GM18517 (cell line): ENCODE results near the gene DLGAP4.

Source experiments
- ATAC-seq: cut with Tn5 transposase; IDR thresholded peaks from one replicate; pipeline ENCODE4 v1.9.1; 2021; ENCODE audit warnings: mild to moderate bottlenecking, moderate library complexity; ENCODE audit not compliant: unreplicated experiment

Gene DLGAP4

DNA sequence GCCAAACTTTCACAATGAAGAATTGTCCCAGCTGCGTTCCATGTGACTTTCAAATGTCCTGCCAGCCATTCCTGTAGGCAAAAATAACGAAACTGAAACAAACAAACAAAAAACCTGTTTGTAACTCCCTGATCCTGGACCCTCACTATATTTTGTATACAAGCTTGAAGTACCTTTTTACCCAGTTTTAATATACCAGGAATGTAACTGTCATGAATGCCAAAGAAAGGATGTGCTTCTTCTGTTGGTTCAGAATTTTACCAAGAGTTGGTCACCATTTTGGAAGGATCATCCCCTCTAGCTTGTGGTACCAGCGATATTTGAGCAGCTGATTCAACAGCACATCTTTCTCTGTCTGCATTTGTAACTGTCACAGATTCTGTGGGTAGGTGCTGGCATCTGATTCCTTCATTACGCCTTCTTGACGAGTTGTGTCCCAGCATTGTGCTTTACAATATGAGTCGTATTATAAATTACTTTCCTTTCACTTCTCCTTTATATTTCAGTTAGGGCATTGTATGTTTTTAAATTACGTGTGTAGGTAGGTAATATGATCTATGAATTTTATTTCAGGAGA lies 93.9 kb downstream of the DLGAP4 start:
- ATAC-seq = no peak

DNA sequence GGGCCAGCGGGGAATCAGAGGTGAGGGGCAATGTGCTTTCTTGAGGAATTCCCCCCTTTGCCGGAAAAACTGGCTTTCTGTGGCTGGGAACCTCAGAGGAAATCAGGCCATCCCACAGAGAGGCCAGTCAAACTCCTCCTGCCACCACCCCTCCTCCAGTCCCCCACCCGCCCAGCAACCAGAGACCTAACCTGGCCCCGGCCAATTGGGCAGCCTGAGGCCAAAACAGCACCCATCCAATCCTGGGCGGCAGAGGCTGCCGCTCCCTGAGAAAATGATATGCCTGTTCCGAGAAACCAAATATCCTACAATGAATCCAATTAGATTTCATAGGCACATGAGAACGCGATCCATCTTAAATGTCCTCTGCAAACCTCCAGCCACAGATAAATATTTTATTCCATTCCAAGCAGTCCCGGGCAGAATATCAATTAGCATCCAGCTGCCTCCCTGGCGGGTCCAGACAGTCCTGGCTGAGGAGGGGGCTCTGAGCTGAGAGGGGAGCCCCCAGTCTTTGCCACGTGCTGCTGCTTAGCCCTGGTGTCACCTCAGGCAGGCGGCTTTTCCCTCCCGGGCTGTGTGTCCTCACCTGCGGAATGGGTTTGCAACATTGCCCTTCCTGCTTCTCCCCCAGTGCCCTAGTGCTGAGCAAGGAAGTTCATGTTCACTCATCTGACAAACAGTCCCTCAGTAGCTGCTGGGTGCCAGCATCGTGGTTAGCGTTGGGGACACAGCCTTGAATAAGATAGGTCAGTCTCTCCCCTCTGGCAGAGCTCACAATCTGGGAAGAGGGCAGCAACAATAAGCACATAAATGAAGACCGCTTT lies 95.0 kb downstream of the DLGAP4 start:
- no peak for ATAC-seq

DNA sequence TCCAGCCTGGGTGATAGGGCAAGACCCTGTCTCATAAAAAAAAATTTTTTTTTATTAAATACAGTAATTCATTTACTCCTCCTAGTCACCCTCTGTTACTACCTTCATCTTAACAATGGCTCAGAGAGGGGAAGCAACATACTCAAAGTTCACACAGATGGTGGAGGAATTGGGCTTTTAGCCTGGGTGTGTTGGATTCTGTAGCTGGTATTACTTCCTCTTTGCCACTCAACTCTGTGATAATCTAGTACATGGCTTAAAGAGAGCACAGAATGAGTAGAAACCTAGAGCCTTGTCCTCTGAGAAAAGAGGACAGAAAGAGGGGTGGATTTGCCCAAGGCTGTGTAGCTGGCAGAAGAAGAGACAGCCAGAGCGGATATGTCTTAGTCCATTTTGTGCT lies 96.6 kb downstream of the DLGAP4 start:
- ATAC-seq = no peak

DNA sequence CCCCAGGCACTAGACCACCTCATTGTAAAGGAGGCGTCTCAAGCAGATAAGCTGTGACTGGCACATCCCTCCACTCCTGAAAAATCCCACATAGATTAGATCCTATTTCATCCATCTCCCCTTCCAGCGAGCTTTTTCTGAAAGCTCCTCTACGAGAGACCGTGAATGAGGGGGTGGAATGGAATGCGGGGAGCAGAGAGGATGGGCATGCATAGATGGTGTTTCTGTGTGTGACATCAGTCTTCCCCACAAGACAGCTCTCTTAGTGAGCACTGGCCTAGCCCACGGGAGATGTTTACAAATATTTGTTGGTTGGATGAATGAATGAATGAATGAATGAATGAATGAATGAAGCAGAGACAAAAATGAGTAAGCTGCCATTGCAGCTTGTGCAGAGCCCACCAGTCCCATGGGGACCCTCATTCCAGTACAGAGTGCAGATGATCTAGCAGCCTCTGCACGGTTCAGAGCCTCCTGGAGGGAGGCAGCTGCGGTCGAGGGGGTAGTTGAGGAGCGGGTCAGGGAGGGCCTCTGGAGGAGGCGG lies 98.4 kb downstream of the DLGAP4 start:
- ATAC-seq = no peak

DNA sequence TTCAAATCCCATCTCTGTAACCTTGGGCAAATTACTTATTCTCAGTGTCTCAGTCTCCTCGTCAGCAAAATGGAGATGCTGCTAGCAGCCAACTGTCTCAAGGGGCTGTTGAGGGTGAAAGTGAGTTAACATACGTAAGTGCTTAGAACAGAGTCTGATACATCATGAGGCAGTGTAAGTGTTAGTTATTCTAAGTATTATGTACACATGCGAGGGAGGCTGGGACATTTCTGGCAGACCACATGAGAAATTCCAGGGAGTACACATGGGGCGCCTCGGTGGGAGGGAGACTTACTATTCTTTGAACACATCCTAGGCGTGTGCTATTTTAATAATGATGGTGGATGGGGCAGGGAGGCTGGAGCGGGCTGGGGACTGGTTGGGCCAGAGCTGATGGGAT lies 99.1 kb downstream of the DLGAP4 start:
- ATAC-seq = no peak

DNA sequence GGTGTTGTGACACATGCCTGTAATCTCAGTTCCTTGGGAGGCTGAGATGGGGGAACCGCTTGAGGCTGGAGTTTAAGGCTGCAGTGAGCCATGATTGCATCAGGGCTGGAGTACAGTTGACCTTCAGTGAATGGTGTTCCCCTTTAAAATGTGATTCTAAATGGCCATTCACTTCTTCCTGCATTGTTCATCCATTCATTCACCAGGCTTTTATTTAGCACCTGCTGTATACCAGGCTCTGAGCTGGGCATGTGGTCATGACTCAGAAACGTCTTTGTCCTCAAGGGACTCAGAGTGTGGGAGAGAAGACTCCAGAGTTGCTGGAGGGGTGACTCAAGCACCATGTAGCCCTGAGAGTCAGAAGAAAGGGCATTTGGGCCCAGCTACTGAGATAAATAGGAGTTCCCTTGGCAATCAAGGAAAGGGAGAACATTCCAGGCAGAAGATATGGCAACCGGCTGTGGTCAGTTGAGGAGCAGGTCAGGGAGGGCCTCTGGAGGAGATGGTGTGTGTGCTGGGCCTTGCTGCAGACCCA lies 101.1 kb downstream of the DLGAP4 start:
- no peak for ATAC-seq

DNA sequence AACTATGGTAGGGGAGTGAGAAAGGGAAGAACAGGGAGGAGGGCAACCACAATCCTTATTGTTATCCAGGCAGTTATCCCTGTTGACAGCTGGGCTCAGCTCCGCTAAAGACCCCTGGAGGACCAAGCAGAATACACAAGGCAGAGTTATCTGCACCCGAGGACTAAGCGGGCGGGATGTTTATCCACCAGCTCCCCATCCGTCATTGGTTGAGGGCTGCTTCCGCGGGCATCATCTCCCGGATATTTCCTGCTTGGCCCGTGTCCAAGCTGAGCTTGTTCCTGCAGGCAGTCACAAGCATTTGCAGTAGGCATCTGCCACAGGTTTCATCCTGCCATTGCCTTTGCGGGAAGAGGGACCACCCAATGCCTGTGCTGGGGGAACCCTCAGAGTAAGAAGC lies 102.1 kb downstream of the DLGAP4 start:
- ATAC-seq = no peak

DNA sequence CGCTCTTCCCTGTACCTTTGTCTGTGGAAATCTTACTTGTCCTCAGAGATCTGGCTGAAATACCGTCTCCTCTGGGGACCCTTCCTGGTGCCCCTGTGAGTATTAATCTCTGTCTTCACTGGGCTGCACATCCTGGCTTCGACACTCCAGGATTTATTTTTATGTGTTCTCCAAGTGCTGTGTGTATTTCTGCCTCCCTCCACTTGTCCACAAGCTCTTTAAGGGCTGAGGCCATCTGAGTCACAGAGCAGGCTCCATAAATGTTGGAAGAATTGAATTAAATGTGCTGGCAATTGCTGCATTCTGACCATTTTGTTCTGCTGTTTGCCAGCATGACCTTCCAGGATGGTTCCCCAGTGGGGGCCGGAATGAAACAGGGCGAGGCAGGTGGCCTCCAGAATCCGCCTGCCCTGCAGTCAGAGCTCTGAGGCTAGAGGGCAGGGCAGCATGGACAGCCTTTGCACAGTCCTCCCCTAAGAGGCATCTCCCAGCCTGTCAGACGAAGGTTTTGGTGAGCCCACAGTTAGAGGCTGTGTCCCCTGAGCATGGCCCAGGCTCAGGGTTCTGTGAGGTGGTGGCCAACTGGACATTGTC lies 105.8 kb downstream of the DLGAP4 start:
- ATAC-seq = no peak

DNA sequence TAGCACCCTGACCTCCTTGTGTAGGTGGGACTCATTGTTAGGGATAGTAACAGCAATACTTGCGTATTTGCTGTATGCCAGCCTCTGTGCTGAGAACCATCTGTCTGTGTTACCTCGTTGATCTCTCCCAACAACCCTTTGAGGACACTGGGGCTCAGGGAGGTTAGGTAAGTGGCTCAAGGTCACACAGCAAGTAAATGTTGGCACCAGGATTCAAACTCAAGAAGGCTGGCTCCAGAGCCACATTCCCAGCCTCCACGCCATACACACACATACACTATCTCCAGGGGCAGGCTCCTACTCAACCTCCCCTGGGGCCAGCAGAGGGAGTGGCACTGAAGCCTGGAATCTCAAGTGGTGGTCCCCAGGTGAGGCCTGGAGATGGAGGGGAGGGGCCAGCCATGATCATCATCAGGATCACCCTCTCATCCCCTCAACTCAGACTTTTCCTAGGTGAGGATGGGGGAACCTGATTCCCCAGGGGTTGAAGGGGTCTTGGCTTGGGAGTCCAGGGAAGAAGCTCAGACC lies 109.4 kb downstream of the DLGAP4 start:
- no peak for ATAC-seq

DNA sequence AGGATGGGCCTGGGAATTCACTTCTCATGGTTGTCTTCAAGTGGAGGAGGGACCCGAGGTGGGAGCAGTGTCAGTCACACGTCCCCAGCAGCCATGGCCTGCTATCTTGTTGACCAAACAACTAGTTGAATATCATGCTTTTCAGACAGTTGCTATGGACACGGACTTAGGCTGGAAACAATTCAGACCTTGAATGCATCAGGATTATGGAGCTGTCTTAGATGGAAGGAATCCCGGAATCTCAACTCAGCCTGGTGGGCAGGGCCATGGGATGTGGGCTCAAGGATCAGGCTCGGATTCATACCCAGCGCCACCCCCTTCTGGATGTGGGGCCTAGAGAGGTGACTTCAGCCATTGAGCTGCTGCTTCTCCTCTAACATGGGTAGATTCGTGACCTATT lies 112.6 kb downstream of the DLGAP4 start:
- no peak for ATAC-seq

DNA sequence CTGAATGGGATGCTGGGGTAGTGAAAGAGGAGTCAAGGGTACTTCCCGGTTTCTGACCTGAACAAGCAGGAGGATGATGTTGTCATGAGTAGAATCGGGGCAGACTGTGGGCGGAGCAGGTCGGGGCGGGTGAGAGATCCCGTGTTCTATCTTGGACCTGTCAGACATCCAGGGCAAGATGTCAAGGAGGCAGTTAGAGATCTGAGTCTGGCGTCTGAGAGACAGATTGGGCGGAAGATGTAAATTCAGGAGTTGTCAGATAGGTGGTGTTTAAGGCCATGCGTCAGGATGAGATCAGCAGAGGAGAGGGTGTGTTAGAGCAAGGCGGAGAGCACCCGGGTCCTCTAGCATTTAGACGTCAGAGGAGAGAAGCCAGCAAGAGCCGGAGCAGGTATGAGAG lies 115.5 kb downstream of the DLGAP4 start:
- no peak for ATAC-seq

DNA sequence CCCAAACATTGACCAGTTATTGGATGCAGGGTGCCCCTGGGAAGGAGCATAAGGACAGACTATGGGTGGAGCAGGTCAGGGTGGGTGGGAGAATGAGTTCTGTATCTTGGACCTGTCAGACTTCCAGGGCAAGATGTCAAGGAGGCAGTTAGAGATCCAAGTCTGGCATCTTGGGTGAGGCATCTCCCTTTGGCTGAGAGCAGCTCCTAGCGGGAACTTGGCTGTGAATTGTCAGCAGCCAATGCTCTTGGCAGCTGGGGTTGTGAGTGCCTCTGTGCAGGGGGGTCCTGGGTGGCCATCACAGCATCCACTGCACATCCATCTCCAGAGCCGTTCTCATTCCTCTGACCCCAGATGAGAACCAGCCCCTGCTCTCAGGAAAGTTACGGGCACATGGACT lies 118.2 kb downstream of the DLGAP4 start:
- ATAC-seq = no peak

DNA sequence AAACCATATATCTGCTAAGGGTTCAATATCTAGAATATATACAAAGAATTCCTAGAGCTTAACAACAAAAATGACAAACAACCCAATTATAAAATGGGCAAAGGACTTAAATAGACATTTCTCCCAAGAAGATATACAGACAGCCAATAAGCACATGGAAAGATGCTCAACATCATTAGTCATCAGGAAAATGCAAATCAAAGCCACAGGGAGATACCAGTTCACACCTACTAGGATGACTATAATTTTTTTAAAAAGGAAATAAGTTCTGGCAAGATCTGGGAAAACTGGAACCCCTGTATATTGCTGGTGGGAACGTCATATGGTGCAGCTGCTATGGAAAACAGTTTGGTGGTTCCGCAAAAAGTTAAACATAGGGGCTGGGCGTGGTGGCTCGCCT lies 119.0 kb downstream of the DLGAP4 start:
- no peak for ATAC-seq

DNA sequence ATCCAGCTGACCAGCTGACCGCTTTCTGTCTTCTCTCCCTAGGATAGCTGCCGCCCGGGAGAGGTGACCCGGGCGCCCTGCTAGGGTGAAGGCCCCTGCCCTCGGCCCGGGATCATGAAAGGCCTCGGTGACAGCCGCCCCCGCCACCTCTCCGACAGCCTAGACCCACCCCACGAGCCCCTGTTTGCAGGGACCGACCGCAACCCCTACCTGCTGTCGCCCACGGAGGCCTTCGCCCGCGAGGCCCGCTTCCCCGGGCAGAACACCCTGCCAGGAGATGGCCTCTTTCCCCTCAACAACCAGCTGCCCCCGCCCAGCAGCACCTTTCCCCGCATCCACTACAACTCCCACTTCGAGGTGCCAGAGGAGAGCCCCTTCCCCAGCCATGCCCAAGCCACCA lies 125.5 kb downstream of the DLGAP4 start:
- ATAC-seq = no peak

DNA sequence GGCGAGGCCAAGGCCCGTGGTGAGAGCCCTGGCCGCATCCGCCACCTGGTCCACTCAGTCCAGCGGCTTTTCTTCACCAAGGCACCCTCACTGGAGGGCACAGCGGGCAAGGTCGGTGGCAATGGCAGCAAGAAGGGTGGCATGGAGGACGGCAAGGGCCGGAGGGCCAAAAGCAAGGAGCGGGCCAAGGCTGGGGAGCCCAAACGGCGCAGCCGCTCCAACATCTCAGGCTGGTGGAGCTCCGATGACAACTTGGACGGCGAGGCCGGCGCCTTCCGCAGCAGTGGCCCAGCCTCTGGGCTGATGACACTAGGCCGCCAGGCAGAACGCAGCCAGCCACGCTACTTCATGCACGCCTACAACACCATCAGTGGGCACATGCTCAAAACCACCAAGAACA lies 126.0 kb downstream of the DLGAP4 start:
- no peak for ATAC-seq

DNA sequence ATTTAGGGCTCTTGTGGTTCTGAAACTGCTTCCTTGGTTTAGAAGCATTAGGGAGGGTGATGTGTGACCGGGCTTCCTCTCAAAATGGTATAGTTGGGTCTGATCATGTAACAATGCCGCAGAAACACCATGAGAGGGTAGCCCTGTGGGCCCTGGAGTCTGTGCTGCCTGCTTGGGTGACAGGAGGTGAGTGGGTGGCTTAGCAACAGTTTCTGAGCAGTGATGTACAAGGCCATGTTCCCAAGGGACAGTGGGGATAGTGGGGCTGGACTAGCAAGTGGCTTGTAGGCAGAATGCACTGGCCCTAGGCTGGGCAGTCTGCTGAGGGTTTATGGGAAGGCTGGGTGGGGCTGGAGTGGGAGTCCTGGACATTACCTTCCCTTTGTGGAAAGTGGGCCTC lies 128.2 kb downstream of the DLGAP4 start:
- no peak for ATAC-seq

DNA sequence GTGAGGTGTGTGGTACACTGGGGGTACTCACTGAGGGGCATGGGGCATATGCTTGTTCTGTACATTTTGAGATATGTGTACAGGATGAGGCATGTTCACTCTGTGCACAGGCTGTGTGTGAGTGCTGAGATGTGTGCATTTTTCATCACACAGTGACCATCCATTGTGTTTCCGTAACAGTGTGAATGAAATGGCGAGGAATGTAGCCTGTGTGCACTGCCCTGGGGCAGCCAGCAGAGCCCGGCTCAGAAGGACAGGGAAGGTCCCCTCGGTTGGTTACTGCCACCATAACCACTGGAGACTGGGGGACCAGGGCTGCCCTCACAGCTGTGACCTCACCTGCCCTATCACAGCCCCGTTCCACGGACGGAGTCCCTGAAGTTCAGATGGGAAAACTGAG lies 129.0 kb downstream of the DLGAP4 start:
- ATAC-seq = no peak

DNA sequence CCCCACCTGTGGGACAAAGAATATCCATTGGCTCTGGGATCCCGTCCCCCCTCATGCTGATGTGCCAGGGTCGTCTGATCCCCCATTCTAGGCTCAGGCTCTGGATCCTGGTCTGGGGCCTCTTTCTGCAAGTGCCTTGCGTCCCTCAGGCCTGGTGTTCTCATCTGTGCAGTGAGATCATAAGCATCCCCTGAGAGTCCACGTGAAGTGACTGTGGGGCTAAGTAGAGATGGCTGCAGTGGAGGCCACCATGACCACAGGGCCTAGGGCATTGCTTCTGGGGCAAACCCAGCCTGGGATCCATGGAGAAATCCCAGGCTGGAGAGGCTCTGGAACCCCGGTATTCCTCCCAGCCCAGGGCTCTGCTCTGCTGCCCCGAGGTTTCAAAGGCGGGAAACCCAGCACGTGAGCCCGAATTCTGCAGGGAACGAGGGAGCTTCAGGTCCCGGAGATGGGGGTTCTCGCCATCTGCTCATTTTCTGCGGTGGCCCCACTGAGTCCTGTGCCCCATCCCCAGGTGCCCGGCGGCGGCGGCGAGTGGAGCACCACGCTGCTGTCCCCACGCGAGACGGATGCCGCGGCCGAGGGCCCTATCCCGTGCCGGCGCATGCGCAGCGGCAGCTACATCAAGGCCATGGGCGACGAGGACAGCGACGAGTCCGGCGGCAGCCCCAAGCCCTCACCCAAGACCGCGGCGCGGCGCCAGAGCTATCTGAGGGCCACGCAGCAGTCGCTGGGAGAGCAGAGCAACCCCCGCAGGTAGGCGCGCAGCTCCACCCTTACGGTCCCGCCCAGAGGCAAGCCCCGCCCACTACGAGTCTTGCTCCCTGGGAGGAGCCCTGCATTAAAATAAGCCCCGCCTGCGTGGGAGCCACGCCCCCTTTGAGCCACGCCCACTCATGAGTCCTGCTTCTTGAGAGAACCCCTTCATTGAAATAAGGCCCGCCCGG lies 129.7 kb downstream of the DLGAP4 start:
- ATAC-seq = no peak

DNA sequence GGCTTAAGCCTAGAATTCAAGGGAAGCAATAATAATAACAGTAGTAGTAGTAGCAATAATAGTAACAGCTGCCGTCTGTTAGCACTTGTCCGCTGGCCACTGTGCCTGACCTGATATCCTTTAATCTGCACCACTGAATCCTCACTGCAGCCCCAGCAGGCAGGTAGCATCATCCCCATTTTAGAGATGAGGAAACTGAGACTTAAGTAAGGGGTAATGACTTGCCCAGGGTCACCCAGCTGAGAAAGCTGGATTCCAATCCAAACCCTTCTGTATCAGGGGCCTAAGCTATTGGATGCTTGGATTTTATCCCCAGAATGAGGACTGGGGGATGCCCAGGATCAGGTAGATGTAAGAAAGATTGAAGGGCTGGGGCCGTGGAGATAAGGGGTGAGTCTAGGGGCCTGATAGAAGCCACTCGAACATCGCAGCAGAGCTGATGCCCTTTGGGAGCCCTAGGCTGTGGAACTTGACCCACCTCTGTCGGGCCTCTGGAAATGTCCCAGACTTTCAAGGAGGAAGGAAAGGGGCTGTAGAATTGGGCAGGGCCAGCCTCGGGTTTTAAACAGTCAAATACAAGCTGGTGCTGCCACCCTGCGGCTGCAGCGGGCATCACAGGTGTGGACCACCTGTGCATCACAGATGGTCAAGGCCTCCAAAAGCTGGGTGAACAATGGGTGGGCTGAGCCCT lies 133.0 kb downstream of the DLGAP4 start:
- ATAC-seq = no peak

DNA sequence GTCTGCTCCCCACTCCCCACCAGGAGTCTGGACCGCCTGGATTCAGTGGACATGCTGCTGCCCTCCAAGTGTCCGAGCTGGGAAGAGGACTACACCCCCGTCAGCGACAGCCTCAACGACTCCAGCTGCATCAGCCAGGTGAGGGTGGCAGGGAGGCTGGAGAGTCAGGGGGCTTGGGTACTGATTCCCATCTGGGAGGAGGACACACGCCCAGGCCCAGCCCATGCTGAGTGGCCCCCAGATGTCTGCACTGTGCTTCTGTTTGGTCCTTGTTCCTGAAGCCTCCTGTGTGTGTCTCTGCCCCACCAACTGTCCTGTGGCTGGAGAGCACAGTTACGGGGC lies 133.6 kb downstream of the DLGAP4 start:
- ATAC-seq = no peak
